ENCODE measurements around the gene KLHDC8B. TPM values are rescaled to one million over a fixed set of nuclear protein-coding genes. Genes with fewer than 3 reads are reported as not detected.

Gene KLHDC8B
- total and polyA plus RNA-seq, 9 of the 15 experiments (the other 6 are each of a cell fraction or from before 2014, with no cell fraction given) = 6.9 to 34.8 (median 25.2) TPM

- TF ChIP-seq, protein P1, sequence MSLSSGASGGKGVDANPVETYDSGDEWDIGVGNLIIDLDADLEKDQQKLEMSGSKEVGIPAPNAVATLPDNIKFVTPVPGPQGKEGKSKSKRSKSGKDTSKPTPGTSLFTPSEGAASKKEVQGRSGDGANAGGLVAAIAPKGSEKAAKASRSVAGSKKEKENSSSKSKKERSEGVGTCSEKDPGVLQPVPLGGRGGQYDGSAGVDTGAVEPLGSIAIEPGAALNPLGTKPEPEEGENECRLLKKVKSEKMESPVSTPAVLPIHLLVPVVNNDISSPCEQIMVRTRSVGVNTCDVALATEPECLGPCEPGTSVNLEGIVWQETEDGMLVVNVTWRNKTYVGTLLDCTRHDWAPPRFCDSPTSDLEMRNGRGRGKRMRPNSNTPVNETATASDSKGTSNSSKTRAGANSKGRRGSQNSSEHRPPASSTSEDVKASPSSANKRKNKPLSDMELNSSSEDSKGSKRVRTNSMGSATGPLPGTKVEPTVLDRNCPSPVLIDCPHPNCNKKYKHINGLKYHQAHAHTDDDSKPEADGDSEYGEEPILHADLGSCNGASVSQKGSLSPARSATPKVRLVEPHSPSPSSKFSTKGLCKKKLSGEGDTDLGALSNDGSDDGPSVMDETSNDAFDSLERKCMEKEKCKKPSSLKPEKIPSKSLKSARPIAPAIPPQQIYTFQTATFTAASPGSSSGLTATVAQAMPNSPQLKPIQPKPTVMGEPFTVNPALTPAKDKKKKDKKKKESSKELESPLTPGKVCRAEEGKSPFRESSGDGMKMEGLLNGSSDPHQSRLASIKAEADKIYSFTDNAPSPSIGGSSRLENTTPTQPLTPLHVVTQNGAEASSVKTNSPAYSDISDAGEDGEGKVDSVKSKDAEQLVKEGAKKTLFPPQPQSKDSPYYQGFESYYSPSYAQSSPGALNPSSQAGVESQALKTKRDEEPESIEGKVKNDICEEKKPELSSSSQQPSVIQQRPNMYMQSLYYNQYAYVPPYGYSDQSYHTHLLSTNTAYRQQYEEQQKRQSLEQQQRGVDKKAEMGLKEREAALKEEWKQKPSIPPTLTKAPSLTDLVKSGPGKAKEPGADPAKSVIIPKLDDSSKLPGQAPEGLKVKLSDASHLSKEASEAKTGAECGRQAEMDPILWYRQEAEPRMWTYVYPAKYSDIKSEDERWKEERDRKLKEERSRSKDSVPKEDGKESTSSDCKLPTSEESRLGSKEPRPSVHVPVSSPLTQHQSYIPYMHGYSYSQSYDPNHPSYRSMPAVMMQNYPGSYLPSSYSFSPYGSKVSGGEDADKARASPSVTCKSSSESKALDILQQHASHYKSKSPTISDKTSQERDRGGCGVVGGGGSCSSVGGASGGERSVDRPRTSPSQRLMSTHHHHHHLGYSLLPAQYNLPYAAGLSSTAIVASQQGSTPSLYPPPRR (CRISPR knock-in tag; IDR thresholded peaks at IDR 0.05; ENCODE audit: borderline replicate concordance) = no peak
These were observed 5.3 kb upstream of the KLHDC8B start, which contains the start of gene CCDC71 (continued) for GRCh38 chr3:49165771-49166751.

Data from K562 (cell line).